SK-N-SH treated with all-trans-retinoic acid at 6 μM for 48 hours (cell line): ENCODE measurements around the gene AGAP2.
"Not testable (repeated sequence)": the region's sequence is repeated elsewhere in the genome, so short reads cannot be mapped to it uniquely, and the experiment has no call there.

Experiments used
- ATAC-seq: fragments of 200-7000 bp; cut with Tn5 transposase; 3 replicates; pipeline ENCODE4 v1.9.1; 2020; ENCODE audit warnings: mild to moderate bottlenecking, moderate library complexity
- GLIS3 ChIP-seq: fragments of 250-450 bp; sonication (Bioruptor Pico); IDR thresholded peaks from 2 replicates; pipeline ENCODE4 v1.5.0; 2020; ENCODE audit warnings: mild to moderate bottlenecking, moderate library complexity
- ISL1 ChIP-seq: fragments of 250-450 bp; sonication (Bioruptor Pico); IDR thresholded peaks from 2 replicates; pipeline ENCODE4 v2.1.2; 2022; ENCODE audit warnings: mild to moderate bottlenecking, moderate library complexity
- PPARA ChIP-seq: fragments of 250-450 bp; sonication (Bioruptor Pico); IDR thresholded peaks from 2 replicates; pipeline ENCODE4 v1.5.0; 2020; ENCODE audit warnings: mild to moderate bottlenecking, borderline replicate concordance
- RARB ChIP-seq: fragments of 250-450 bp; sonication (Bioruptor Pico); IDR thresholded peaks from 2 replicates; pipeline ENCODE4 v1.8.0; 2021; ENCODE audit warnings: mild to moderate bottlenecking, moderate library complexity
- TOX ChIP-seq: fragments of 250-450 bp; sonication (Bioruptor Pico); IDR thresholded peaks from 2 replicates; pipeline ENCODE4 v1.8.0; 2021; ENCODE audit warnings: mild to moderate bottlenecking, moderate library complexity, borderline replicate concordance
- ZC3H10 ChIP-seq: fragments of 250-450 bp; sonication (Bioruptor Pico); IDR thresholded peaks from 2 replicates; pipeline ENCODE4 v1.5.1; 2021; ENCODE audit warnings: mild to moderate bottlenecking, moderate library complexity
- ZFP30 ChIP-seq: fragments of 450-650 bp; formaldehyde crosslinking; IDR thresholded peaks from 2 replicates; pipeline ENCODE4 v1.5.0; 2022; ENCODE audit warnings: mild to moderate bottlenecking, moderate library complexity
- ZNF565 ChIP-seq: fragments of 450-650 bp; formaldehyde crosslinking; conservative IDR thresholded peaks from 2 replicates; pipeline ENCODE4 v1.5.0; 2020; ENCODE audit warnings: low read depth, mild to moderate bottlenecking, moderate library complexity
- ZNF70 ChIP-seq: fragments of 450-650 bp; formaldehyde crosslinking; IDR thresholded peaks from 2 replicates; pipeline ENCODE4 v1.5.0; 2020; ENCODE audit warnings: mild to moderate bottlenecking, moderate library complexity
- ZNF8 ChIP-seq: fragments of 450-650 bp; formaldehyde crosslinking; IDR thresholded peaks from 2 replicates; pipeline ENCODE4 v1.5.0; 2020; ENCODE audit warnings: mild to moderate bottlenecking, moderate library complexity
- TF ChIP-seq, protein P1 (sequence below): fragments of 250-450 bp; sonication (Bioruptor Pico); IDR thresholded peaks from 2 replicates; pipeline ENCODE4 v1.8.0; 2020; ENCODE audit warnings: mild to moderate bottlenecking, moderate library complexity, borderline replicate concordance
- TF ChIP-seq, protein P2 (sequence below): fragments of 250-450 bp; sonication (Bioruptor Pico); IDR thresholded peaks from 2 replicates; pipeline ENCODE4 v1.8.0; 2021; ENCODE audit warnings: low read depth, mild to moderate bottlenecking, moderate library complexity, borderline replicate concordance
- TF ChIP-seq, protein P3 (sequence below): fragments of 250-450 bp; sonication (Bioruptor Pico); IDR thresholded peaks from 2 replicates; pipeline ENCODE4 v1.5.0; 2020; ENCODE audit warnings: mild to moderate bottlenecking, moderate library complexity
- TF ChIP-seq, protein P4 (sequence below): fragments of 250-450 bp; sonication (Bioruptor Pico); IDR thresholded peaks from 2 replicates; pipeline ENCODE4 v1.5.1; 2020; ENCODE audit warnings: low read depth, mild to moderate bottlenecking, moderate library complexity
- TF ChIP-seq, protein P5 (sequence below): fragments of 250-450 bp; sonication (Bioruptor Pico); IDR thresholded peaks from 2 replicates; pipeline ENCODE4 v1.5.1; 2021; ENCODE audit warnings: mild to moderate bottlenecking, moderate library complexity

AGAP2 gene

DNA sequence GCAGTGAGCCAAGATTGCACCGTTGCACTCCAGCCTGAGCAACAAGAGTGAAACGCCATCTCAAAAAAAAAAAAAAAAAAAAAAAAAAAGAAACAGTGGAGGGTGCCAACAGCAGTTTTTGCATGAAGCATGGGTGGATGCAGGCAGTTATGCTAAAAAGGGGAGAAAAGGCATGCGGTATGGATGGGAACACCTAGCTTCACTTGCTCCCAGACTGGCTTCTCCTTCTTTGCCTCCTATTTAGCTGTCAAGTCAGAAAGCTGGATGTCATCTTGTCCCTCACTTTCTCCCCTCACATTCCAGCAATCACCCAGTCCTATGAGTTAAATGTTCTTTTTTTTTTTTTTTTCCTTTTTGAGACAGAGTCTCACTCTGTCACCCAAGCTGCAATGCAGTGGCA lies 36.5 kb upstream of the AGAP2 start:
- TF ChIP-seq PPARA = no peak
- no peak for TF ChIP-seq ZC3H10 (CRISPR knock-in tag)
- TF ChIP-seq, protein P1, sequence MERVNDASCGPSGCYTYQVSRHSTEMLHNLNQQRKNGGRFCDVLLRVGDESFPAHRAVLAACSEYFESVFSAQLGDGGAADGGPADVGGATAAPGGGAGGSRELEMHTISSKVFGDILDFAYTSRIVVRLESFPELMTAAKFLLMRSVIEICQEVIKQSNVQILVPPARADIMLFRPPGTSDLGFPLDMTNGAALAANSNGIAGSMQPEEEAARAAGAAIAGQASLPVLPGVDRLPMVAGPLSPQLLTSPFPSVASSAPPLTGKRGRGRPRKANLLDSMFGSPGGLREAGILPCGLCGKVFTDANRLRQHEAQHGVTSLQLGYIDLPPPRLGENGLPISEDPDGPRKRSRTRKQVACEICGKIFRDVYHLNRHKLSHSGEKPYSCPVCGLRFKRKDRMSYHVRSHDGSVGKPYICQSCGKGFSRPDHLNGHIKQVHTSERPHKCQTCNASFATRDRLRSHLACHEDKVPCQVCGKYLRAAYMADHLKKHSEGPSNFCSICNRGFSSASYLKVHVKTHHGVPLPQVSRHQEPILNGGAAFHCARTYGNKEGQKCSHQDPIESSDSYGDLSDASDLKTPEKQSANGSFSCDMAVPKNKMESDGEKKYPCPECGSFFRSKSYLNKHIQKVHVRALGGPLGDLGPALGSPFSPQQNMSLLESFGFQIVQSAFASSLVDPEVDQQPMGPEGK (CRISPR knock-in tag) = no peak
- TF ChIP-seq, protein P2, sequence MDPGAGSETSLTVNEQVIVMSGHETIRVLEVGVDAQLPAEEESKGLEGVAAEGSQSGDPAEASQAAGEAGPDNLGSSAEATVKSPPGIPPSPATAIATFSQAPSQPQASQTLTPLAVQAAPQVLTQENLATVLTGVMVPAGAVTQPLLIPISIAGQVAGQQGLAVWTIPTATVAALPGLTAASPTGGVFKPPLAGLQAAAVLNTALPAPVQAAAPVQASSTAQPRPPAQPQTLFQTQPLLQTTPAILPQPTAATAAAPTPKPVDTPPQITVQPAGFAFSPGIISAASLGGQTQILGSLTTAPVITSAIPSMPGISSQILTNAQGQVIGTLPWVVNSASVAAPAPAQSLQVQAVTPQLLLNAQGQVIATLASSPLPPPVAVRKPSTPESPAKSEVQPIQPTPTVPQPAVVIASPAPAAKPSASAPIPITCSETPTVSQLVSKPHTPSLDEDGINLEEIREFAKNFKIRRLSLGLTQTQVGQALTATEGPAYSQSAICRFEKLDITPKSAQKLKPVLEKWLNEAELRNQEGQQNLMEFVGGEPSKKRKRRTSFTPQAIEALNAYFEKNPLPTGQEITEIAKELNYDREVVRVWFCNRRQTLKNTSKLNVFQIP (CRISPR knock-in tag) = no peak
- TF ChIP-seq, protein P3, sequence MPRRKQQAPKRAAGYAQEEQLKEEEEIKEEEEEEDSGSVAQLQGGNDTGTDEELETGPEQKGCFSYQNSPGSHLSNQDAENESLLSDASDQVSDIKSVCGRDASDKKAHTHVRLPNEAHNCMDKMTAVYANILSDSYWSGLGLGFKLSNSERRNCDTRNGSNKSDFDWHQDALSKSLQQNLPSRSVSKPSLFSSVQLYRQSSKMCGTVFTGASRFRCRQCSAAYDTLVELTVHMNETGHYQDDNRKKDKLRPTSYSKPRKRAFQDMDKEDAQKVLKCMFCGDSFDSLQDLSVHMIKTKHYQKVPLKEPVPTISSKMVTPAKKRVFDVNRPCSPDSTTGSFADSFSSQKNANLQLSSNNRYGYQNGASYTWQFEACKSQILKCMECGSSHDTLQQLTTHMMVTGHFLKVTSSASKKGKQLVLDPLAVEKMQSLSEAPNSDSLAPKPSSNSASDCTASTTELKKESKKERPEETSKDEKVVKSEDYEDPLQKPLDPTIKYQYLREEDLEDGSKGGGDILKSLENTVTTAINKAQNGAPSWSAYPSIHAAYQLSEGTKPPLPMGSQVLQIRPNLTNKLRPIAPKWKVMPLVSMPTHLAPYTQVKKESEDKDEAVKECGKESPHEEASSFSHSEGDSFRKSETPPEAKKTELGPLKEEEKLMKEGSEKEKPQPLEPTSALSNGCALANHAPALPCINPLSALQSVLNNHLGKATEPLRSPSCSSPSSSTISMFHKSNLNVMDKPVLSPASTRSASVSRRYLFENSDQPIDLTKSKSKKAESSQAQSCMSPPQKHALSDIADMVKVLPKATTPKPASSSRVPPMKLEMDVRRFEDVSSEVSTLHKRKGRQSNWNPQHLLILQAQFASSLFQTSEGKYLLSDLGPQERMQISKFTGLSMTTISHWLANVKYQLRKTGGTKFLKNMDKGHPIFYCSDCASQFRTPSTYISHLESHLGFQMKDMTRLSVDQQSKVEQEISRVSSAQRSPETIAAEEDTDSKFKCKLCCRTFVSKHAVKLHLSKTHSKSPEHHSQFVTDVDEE = no peak
- TF ChIP-seq ZNF565 (CRISPR knock-in tag) = no peak
- TF ChIP-seq TOX (CRISPR knock-in tag) = no peak
- no peak for TF ChIP-seq ZNF70
- TF ChIP-seq ZNF8 (CRISPR knock-in tag) = no peak
- TF ChIP-seq RARB (CRISPR knock-in tag) = no peak
- TF ChIP-seq, protein P4, sequence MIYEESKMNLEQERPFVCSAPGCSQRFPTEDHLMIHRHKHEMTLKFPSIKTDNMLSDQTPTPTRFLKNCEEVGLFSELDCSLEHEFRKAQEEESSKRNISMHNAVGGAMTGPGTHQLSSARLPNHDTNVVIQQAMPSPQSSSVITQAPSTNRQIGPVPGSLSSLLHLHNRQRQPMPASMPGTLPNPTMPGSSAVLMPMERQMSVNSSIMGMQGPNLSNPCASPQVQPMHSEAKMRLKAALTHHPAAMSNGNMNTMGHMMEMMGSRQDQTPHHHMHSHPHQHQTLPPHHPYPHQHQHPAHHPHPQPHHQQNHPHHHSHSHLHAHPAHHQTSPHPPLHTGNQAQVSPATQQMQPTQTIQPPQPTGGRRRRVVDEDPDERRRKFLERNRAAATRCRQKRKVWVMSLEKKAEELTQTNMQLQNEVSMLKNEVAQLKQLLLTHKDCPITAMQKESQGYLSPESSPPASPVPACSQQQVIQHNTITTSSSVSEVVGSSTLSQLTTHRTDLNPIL (CRISPR knock-in tag) = no peak
- TF ChIP-seq ZFP30 (CRISPR knock-in tag) = no peak
- ATAC-seq = no peak

DNA sequence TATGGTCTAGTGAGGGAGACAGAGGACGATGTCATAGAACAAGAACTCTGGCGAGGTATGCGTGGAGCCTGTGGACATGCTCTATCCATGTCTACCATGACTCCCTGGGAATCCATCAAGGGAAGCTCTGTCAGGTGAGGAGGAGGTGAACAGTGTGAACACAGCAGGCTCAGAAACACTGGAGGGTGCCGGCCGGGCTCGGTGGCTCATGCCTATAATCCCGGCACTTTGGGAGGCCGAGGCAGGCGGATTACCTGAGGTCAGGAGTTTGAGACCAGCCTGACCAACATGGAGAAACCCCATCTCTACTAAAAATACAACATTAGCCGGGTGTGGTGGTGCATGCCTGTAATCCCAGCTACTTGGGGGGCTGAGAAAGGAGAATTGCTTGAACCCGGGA lies 36.1 kb upstream of the AGAP2 start:
- not testable (repeated sequence) for ATAC-seq

DNA sequence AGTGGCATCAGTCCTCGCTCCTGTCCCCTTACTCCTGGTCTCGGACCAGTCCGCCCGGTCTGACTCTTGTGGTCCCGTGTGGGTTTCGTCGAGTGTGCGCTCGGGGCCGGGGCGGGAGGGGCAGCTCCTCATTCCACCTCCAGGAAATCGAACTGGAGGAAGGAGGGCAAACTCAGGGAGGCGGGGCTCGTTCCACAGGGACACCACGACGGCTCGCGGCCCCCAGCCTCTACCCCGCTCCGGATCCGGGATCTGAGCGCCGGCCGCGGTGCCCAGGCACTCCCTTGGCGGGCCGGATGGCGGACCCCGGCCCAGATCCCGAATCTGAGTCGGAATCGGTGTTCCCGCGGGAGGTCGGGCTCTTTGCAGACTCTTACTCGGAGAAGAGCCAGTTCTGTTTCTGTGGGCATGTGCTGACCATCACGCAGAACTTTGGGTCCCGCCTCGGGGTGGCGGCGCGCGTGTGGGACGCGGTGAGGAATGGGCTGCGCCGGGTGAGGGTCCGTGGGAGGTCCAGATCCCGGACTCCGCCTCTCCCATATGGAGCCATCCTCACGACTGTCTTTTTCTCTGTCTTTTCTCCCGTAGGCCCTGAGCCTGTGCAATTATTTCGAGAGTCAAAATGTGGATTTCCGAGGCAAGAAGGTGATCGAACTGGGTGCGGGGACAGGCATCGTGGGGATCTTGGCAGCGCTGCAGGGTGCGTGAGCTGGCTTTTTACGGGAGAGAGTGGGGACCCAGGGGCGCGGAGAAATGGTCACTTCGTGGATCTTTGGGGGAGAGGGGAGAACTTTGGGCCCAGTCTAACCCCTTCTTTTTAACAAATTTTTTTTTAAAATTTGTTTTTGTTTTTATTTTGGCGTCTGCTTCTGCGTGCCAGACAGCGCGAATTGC lies 34.1 kb upstream of the AGAP2 start, which contains the start of gene EEF1AKMT3:
Gene EEF1AKMT3, plus strand, starts transcription at position 186 of the 894 bp plus-strand sequence. Its CDS starts 111 bp downstream, at position 297.
- TF ChIP-seq ZNF70 (no peak), GLIS3 (no peak), PPARA (no peak), ZNF565 (CRISPR knock-in tag) (no peak)
- TF ChIP-seq, protein P1 (CRISPR knock-in tag) = no peak
- TF ChIP-seq, all 23 proteins: peak for 0
- ATAC-seq = peak; percentile 76

DNA sequence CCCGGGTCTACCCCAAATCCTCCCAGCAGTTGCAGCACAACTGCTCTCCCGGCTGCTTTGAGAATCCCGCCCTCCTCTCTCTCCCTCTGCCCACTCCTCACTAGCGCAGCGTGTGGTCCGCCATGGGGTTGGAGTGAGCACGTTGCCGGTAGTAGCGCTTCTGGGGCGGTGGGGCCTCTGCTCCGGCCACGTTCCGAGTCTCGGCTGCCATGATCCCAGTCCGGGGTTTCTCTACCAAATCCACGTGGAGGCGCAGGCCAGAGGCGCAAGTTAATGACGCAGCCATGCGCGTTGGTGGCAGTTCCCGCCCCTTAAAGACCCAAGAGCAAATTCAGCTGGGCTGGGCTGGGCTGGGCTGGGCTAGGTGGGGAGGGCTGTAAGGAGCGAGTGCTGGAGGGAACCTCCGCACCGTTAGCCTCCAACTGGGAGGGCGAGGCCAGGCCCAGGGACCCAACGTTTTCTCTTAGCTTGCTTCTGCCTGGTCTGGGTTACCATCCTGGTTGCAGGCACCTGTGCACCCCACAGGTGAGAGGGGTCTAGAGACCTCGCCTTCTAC lies 33.4 kb upstream of the AGAP2 start, which contains the start of gene METTL1:
Gene METTL1, minus strand, starts transcription at position 233 of the 556 bp plus-strand sequence. Its CDS starts 22 bp downstream, at position 211.
- ATAC-seq = peak; percentile 92
- TF ChIP-seq, protein P5, sequence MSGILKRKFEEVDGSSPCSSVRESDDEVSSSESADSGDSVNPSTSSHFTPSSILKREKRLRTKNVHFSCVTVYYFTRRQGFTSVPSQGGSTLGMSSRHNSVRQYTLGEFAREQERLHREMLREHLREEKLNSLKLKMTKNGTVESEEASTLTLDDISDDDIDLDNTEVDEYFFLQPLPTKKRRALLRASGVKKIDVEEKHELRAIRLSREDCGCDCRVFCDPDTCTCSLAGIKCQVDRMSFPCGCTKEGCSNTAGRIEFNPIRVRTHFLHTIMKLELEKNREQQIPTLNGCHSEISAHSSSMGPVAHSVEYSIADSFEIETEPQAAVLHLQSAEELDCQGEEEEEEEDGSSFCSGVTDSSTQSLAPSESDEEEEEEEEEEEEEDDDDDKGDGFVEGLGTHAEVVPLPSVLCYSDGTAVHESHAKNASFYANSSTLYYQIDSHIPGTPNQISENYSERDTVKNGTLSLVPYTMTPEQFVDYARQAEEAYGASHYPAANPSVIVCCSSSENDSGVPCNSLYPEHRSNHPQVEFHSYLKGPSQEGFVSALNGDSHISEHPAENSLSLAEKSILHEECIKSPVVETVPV (CRISPR knock-in tag) = no peak
- TF ChIP-seq, protein P1 (CRISPR knock-in tag) = 0 out of 2 replicates have a peak, but pooled peaks have one; percentile 19
- TF ChIP-seq, protein P2 (CRISPR knock-in tag) = no peak
- TF ChIP-seq ISL1 (CRISPR knock-in tag) = no peak
